ENCODE data around the gene SMARCA4. TPM values are rescaled to one million over a fixed set of nuclear protein-coding genes. Genes with fewer than 3 reads are reported as not detected.
A peak's percentile ranks its signal among the peaks of the same experiment; 100 is the strongest.

SMARCA4 gene
- total and polyA plus RNA-seq, 2 experiments from 2014 or later, result 177 to 336 TPM

GRCh38 chr19:10918359-10918758 is 42.5 kb upstream of the SMARCA4 start:
- no peaks in the 10 kb centered on the region for H3K79me2 ChIP-seq (replicated peaks; ENCODE audit: insufficient read depth)
- no peak overlapping the region for H2AFZ ChIP-seq
- H3F3A ChIP-seq (replicated peaks; ENCODE audit: low read depth), result peaks cover 13% of the 10 kb centered on the region; the same call in 1 of the 2 replicates
- no peaks in the 10 kb centered on the region for H3K4me1 ChIP-seq (ENCODE audit: insufficient read depth)
- Mint-ChIP-seq H3K4me1 (no peaks in the 10 kb centered on the region; the same call in 2 of the 3 replicates), H3K4me3 (no peak overlapping the region), H3K27me3 (ENCODE audit: insufficient read depth, low read depth, poor library complexity) (peaks cover 20% of the 10 kb centered on the region), H3K36me3 (ENCODE audit: low read depth) (peaks cover 45% of the 10 kb centered on the region), H3K27ac (no peak overlapping the region), H3K9me3 (no peaks in the 10 kb centered on the region)
- H4K20me1 ChIP-seq (replicated peaks; ENCODE audit: insufficient read depth), result no peaks in the 10 kb centered on the region
- H3K36me3 ChIP-seq (ENCODE audit: insufficient read depth), result no peaks in the 10 kb centered on the region; the same call in 1 of the 2 replicates
- H3K27ac ChIP-seq (ENCODE audit: low read depth), result peak overlapping the region; percentile 26; the same call in 1 of the 2 replicates
- no peak for DNase-seq (ENCODE audit: low spot score)
- TF ChIP-seq, protein P1, sequence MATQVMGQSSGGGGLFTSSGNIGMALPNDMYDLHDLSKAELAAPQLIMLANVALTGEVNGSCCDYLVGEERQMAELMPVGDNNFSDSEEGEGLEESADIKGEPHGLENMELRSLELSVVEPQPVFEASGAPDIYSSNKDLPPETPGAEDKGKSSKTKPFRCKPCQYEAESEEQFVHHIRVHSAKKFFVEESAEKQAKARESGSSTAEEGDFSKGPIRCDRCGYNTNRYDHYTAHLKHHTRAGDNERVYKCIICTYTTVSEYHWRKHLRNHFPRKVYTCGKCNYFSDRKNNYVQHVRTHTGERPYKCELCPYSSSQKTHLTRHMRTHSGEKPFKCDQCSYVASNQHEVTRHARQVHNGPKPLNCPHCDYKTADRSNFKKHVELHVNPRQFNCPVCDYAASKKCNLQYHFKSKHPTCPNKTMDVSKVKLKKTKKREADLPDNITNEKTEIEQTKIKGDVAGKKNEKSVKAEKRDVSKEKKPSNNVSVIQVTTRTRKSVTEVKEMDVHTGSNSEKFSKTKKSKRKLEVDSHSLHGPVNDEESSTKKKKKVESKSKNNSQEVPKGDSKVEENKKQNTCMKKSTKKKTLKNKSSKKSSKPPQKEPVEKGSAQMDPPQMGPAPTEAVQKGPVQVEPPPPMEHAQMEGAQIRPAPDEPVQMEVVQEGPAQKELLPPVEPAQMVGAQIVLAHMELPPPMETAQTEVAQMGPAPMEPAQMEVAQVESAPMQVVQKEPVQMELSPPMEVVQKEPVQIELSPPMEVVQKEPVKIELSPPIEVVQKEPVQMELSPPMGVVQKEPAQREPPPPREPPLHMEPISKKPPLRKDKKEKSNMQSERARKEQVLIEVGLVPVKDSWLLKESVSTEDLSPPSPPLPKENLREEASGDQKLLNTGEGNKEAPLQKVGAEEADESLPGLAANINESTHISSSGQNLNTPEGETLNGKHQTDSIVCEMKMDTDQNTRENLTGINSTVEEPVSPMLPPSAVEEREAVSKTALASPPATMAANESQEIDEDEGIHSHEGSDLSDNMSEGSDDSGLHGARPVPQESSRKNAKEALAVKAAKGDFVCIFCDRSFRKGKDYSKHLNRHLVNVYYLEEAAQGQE (IDR thresholded peaks at IDR 0.05; ENCODE audit: unreplicated experiment), result no peak
- TF ChIP-seq ZNF331 (CRISPR knock-in tag; IDR thresholded peaks at IDR 0.05; ENCODE audit: low read depth) (no peak), EZH2phosphoT487 (IDR thresholded peaks at IDR 0.05; ENCODE audit: unreplicated experiment) (no peak), JUNB (IDR thresholded peaks at IDR 0.05; ENCODE audit: unreplicated experiment) (no peak), POLR2AphosphoS5 (IDR thresholded peaks at IDR 0.05; ENCODE audit: low read depth) (no peak), EZH2 (IDR thresholded peaks at IDR 0.05; ENCODE audit: low read depth, unreplicated experiment) (no peak), CREB1 (CRISPR knock-in tag; IDR thresholded peaks at IDR 0.05; ENCODE audit: low read depth) (no peak), NANOG (IDR thresholded peaks at IDR 0.05; ENCODE audit: borderline replicate concordance) (no peak), ETS1 (IDR thresholded peaks at IDR 0.05) (no peak), STAT1 (IDR thresholded peaks at IDR 0.05; ENCODE audit: unreplicated experiment) (no peak), ZNF114 (CRISPR knock-in tag; IDR thresholded peaks at IDR 0.05) (no peak), CTCF (conservative IDR thresholded peaks at IDR 0.05; ENCODE audit: low read depth in 2 of 2) (no peak), ZNF462 (CRISPR knock-in tag; IDR thresholded peaks at IDR 0.05) (no peak)
- ATAC-seq, result no peak
- no peaks in the 10 kb centered on the region for H3K9me2 ChIP-seq (ENCODE audit: insufficient read depth)
- H3K27me3 ChIP-seq (ENCODE audit: insufficient read depth), result no peaks in the 10 kb centered on the region
- H3K4me2 ChIP-seq, result no peak overlapping the region
- H3K4me3 ChIP-seq, result no peak overlapping the region

Data from GM23338 (cell line).